Smooth muscle cell (in vitro differentiated cells): Measurements from ENCODE around the gene STMN3. TPM values are rescaled to one million over a fixed set of nuclear protein-coding genes. Genes with fewer than 3 reads are reported as not detected.

Source experiments
- DNase-seq: peaks from one replicate; lab custom pipeline; 2025; ENCODE audit not compliant: unreplicated experiment; lab: John Stamatoyannopoulos, UW
- H2AFZ ChIP-seq: fragments of 200-600 bp; sonication (generic); 2 replicates; pipeline ENCODE4 v1.6.0; 2016; ENCODE audit warnings: antibody characterized with exemption, low read depth, mild to moderate bottlenecking
- H3F3A ChIP-seq: fragments of 200-600 bp; sonication (generic); 2 replicates; pipeline ENCODE4 v1.6.0; 2017; ENCODE audit warnings: antibody characterized with exemption, low read depth
- H3K27ac ChIP-seq: fragments of 200-600 bp; sonication (generic); 2 replicates; pipeline ENCODE4 v1.5.1; 2016; ENCODE audit warnings: low read depth, mild to moderate bottlenecking
- H3K27me3 ChIP-seq: fragments of 200-600 bp; sonication (generic); 2 replicates; pipeline ENCODE4 v1.6.1; 2016; ENCODE audit warnings: low read depth, mild to moderate bottlenecking
- H3K36me3 ChIP-seq: fragments of 200-600 bp; sonication (generic); 2 replicates; pipeline ENCODE4 v1.5.1; 2016; ENCODE audit warnings: low read depth
- H3K4me1 ChIP-seq: fragments of 200-600 bp; sonication (generic); 2 replicates; pipeline ENCODE4 v1.5.1; 2016; ENCODE audit warnings: low read depth
- H3K4me2 ChIP-seq: fragments of 200-600 bp; sonication (generic); 2 replicates; pipeline ENCODE4 v1.6.0; 2016; ENCODE audit warnings: mild to moderate bottlenecking
- H3K4me3 ChIP-seq: fragments of 200-600 bp; sonication (generic); 2 replicates; pipeline ENCODE4 v1.5.1; 2016; ENCODE audit warnings: mild to moderate bottlenecking
- H3K79me2 ChIP-seq: fragments of 200-600 bp; sonication (generic); 2 replicates; pipeline ENCODE4 v1.6.0; 2016; ENCODE audit warnings: low read depth, mild to moderate bottlenecking
- H3K9ac ChIP-seq: fragments of 200-600 bp; sonication (generic); 2 replicates; pipeline ENCODE4 v1.6.0; 2016; ENCODE audit warnings: low read depth
- H3K9me3 ChIP-seq: fragments of 200-600 bp; sonication (generic); replicated peaks from 2 replicates; pipeline ENCODE4 v1.5.1; 2016; ENCODE audit warnings: low read depth
- H4K20me1 ChIP-seq: fragments of 200-600 bp; sonication (generic); 2 replicates; pipeline ENCODE4 v1.6.0; 2016; ENCODE audit warnings: low read depth
- WGBS: methylation state at CpG from one replicate; pipeline ENCODE4 v1.1.7; 2016; ENCODE audit warnings: low lambda C conversion rate; 5-methylcytosine and 5-hydroxymethylcytosine counted together
- polyA plus RNA-seq: library from polyadenylated mRNA; unstranded; fragments of >200 nt; fragmentation: Nextera tagmentation; extraction: Ambion mirVana; gene quantifications from 2 replicates; pipeline ENCODE4 v1.2.1, GENCODE V29; 2016
- total RNA-seq: library from RNA; depleted of rRNA; stranded (reverse); fragments of >200 nt; gene quantifications from 2 replicates; pipeline ENCODE4 v1.2.3, GENCODE V29; 2014
- TF ChIP-seq, protein P1 (sequence below): fragments of 200-600 bp; sonication (generic); IDR thresholded peaks from 2 replicates; pipeline ENCODE4 v1.5.1; 2017; ENCODE audit warnings: borderline replicate concordance, mild to moderate bottlenecking, antibody characterized with exemption; ENCODE audit not compliant: insufficient read depth, poor library complexity, severe bottlenecking

The STMN3 gene
- total and polyA plus RNA-seq, 2 experiments from 2014 or later, result 4.8 to 10.8 TPM

DNA sequence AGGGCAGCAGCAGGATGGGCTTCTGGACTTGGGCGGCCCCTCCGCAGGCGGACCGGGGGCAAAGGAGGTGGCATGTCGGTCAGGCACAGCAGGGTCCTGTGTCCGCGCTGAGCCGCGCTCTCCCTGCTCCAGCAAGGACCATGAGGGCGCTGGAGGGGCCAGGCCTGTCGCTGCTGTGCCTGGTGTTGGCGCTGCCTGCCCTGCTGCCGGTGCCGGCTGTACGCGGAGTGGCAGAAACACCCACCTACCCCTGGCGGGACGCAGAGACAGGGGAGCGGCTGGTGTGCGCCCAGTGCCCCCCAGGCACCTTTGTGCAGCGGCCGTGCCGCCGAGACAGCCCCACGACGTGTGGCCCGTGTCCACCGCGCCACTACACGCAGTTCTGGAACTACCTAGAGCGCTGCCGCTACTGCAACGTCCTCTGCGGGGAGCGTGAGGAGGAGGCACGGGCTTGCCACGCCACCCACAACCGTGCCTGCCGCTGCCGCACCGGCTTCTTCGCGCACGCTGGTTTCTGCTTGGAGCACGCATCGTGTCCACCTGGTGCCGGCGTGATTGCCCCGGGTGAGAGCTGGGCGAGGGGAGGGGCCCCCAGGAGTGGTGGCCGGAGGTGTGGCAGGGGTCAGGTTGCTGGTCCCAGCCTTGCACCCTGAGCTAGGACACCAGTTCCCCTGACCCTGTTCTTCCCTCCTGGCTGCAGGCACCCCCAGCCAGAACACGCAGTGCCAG is 43.6 kb upstream of the STMN3 start, which contains the start of gene TNFRSF6B:
TNFRSF6B (plus strand) TSS at position 25 of the 729 bp plus-strand sequence; CDS start at position 141, 116 bp downstream.
- Histone ChIP-seq H3F3A (no peaks in the 10 kb centered on the region), H3K27ac (no peak within 1 kb of the TSS), H3K4me1 (peaks cover 20% of the 10 kb centered on the region), H3K4me2 (peak within 1 kb of the TSS; percentile 83), H3K79me2 (no peaks in the 10 kb centered on the region), H3K36me3 (no peaks in the 10 kb centered on the region), H3K9me3 (no peaks in the 10 kb centered on the region), H3K4me3 (peak within 1 kb of the TSS; percentile 43), H3K9ac (no peak within 1 kb of the TSS), H3K27me3 (no peaks in the 10 kb centered on the region), H4K20me1 (no peaks in the 10 kb centered on the region), H2AFZ (no peak within 1 kb of the TSS)
- TF ChIP-seq, protein P1, sequence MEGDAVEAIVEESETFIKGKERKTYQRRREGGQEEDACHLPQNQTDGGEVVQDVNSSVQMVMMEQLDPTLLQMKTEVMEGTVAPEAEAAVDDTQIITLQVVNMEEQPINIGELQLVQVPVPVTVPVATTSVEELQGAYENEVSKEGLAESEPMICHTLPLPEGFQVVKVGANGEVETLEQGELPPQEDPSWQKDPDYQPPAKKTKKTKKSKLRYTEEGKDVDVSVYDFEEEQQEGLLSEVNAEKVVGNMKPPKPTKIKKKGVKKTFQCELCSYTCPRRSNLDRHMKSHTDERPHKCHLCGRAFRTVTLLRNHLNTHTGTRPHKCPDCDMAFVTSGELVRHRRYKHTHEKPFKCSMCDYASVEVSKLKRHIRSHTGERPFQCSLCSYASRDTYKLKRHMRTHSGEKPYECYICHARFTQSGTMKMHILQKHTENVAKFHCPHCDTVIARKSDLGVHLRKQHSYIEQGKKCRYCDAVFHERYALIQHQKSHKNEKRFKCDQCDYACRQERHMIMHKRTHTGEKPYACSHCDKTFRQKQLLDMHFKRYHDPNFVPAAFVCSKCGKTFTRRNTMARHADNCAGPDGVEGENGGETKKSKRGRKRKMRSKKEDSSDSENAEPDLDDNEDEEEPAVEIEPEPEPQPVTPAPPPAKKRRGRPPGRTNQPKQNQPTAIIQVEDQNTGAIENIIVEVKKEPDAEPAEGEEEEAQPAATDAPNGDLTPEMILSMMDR, result no peak
- no peak for DNase-seq
- WGBS, result 20% methylated on average over 49 of the region's 52 CpGs

DNA sequence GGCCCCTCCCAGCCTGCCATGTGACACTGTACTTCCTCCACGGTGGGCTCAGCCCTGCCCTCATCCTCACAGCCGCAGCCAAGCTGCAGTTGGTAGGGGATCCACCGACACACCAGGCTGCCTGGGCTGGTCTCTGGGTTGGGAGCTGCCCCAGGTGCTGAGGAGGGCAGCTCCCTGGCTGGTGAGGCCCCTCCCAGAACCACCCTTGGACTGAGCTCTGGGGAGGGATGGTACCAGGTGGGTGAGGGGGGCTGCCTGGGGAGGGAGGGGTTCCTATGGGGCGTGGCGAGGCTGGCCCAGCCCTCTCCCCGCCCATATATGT is 43.0 kb upstream of the STMN3 start:
- H2AFZ ChIP-seq, result no peak overlapping the region
- H3F3A ChIP-seq, result no peaks in the 10 kb centered on the region
- H3K4me2 ChIP-seq, result peak overlapping the region; percentile 83
- TF ChIP-seq, protein P1, result no peak
- no peak for DNase-seq
- no peaks in the 10 kb centered on the region for H3K36me3 ChIP-seq
- no peaks in the 10 kb centered on the region for H3K27me3 ChIP-seq
- no peak overlapping the region for H3K9ac ChIP-seq
- H3K4me3 ChIP-seq, result peak overlapping the region; percentile 43
- no peaks in the 10 kb centered on the region for H3K9me3 ChIP-seq
- H3K79me2 ChIP-seq, result no peaks in the 10 kb centered on the region
- peaks cover 20% of the 10 kb centered on the region for H3K4me1 ChIP-seq
- 32% methylated on average over 4 of the region's 6 CpGs for WGBS
- H4K20me1 ChIP-seq, result no peaks in the 10 kb centered on the region
- H3K27ac ChIP-seq, result no peak overlapping the region

DNA sequence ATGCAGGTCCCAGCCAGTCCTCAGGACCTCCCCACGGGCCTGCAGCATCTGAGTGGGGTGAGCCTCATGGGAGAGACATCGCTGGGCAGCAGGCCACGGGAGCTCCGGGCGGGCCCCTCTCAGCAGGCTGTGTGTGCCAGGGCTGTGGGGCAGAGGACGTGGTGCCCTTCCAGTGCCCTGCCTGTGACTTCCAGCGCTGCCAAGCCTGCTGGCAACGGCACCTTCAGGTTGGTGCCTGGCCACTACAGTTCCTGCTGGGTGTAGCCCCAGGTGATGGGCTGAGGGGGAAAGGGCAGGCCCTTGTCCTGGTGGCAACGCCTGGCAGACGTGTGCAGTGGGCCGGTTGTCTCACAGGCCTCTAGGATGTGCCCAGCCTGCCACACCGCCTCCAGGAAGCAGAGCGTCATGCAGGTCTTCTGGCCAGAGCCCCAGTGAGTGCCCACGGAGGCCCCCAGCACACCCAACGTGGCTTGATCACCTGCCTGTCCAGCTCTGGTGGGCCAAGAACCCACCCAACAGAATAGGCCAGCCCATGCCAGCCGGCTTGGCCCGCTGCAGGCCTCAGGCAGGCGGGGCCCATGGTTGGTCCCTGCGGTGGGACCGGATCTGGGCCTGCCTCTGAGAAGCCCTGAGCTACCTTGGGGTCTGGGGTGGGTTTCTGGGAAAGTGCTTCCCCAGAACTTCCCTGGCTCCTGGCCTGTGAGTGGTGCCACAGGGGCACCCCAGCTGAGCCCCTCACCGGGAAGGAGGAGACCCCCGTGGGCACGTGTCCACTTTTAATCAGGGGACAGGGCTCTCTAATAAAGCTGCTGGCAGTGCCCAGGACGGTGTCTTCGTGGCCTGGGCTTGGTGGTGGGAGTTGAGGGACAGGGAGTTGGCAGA is 42.4 kb upstream of the STMN3 start:
- no peaks in the 10 kb centered on the region for H3K27me3 ChIP-seq
- TF ChIP-seq, protein P1, result no peak
- no peak overlapping the region for H3K4me2 ChIP-seq
- 89% methylated on average over 25 of the region's 25 CpGs for WGBS
- H3F3A ChIP-seq, result no peaks in the 10 kb centered on the region
- H3K4me3 ChIP-seq, result no peak overlapping the region
- DNase-seq, result no peak
- H2AFZ ChIP-seq, result no peak overlapping the region
- no peak overlapping the region for H3K9ac ChIP-seq
- H3K9me3 ChIP-seq, result no peaks in the 10 kb centered on the region
- no peaks in the 10 kb centered on the region for H3K79me2 ChIP-seq
- peaks cover 20% of the 10 kb centered on the region for H3K4me1 ChIP-seq
- H3K36me3 ChIP-seq, result no peaks in the 10 kb centered on the region
- H4K20me1 ChIP-seq, result no peaks in the 10 kb centered on the region
- no peak overlapping the region for H3K27ac ChIP-seq
